ENCODE data around the gene C1orf210. TPM values are rescaled to one million over a fixed set of nuclear protein-coding genes. Genes with fewer than 3 reads are reported as not detected.

C1orf210 gene
- total and polyA plus RNA-seq, 9 of the 15 experiments (the other 6 are each of a cell fraction or from before 2014, with no cell fraction given): 0.21 TPM; not detected in 8

GRCh38 chr1:43274125-43274803, 11.1 kb downstream of the C1orf210 start (continued):
- peak; percentile 84 for TF ChIP-seq ZBTB40 (IDR thresholded peaks at IDR 0.05)
- no peak for TF ChIP-seq ZBTB40 (CRISPR knock-in tag; IDR thresholded peaks at IDR 0.05)
- TF ChIP-seq ETV1 (tag; conservative IDR thresholded peaks at IDR 0.05; ENCODE audit: low read depth): peak; percentile 90
- TF ChIP-seq SMAD4 (CRISPR knock-in tag; conservative IDR thresholded peaks at IDR 0.05): peak; percentile 21; the same call in 1 of the 2 replicates
- no peak for TF ChIP-seq MAX (CRISPR knock-in tag; IDR thresholded peaks at IDR 0.05)
- TF ChIP-seq ETV5 (CRISPR knock-in tag; IDR thresholded peaks at IDR 0.05; ENCODE audit: low read depth): no peak; the same call in 1 of the 2 replicates
- no peak for TF ChIP-seq REST (IDR thresholded peaks at IDR 0.05; ENCODE audit: borderline replicate concordance)
- TF ChIP-seq REST (CRISPR knock-in tag; IDR thresholded peaks at IDR 0.05; ENCODE audit: low read depth): 0 out of 2 replicates have a peak, but pooled peaks have one; percentile 54
- TF ChIP-seq GABPB1 (CRISPR knock-in tag; IDR thresholded peaks at IDR 0.05): peak; percentile 68
- TF ChIP-seq SNRNP70 (optimal IDR thresholded peaks at IDR 0.05; ENCODE audit: low read depth, low read length): no peak
